Measurements from ENCODE around the gene USPL1. TPM values are rescaled to one million over a fixed set of nuclear protein-coding genes. Genes with fewer than 3 reads are reported as not detected.

USPL1 gene
- polyA plus RNA-seq, 1 donor from 2014 or later = 60.1 TPM

- H3K36me3 ChIP-seq (ENCODE audit: insufficient read depth, low read length) = no peaks in the 10 kb centered on the region
- H3K9ac ChIP-seq (ENCODE audit: low read length) = no peak overlapping the region
- no peak overlapping the region for H3K4me2 ChIP-seq (ENCODE audit: low read length)
- H3K9me2 ChIP-seq (ENCODE audit: insufficient read depth, low read length) = no peaks in the 10 kb centered on the region
- TF ChIP-seq SMC3 (conservative IDR thresholded peaks at IDR 0.05; ENCODE audit: poor library complexity) = no peak
- no peak for TF ChIP-seq EP300 (conservative IDR thresholded peaks at IDR 0.05; ENCODE audit: poor library complexity, severe bottlenecking)
- TF ChIP-seq, protein P1, sequence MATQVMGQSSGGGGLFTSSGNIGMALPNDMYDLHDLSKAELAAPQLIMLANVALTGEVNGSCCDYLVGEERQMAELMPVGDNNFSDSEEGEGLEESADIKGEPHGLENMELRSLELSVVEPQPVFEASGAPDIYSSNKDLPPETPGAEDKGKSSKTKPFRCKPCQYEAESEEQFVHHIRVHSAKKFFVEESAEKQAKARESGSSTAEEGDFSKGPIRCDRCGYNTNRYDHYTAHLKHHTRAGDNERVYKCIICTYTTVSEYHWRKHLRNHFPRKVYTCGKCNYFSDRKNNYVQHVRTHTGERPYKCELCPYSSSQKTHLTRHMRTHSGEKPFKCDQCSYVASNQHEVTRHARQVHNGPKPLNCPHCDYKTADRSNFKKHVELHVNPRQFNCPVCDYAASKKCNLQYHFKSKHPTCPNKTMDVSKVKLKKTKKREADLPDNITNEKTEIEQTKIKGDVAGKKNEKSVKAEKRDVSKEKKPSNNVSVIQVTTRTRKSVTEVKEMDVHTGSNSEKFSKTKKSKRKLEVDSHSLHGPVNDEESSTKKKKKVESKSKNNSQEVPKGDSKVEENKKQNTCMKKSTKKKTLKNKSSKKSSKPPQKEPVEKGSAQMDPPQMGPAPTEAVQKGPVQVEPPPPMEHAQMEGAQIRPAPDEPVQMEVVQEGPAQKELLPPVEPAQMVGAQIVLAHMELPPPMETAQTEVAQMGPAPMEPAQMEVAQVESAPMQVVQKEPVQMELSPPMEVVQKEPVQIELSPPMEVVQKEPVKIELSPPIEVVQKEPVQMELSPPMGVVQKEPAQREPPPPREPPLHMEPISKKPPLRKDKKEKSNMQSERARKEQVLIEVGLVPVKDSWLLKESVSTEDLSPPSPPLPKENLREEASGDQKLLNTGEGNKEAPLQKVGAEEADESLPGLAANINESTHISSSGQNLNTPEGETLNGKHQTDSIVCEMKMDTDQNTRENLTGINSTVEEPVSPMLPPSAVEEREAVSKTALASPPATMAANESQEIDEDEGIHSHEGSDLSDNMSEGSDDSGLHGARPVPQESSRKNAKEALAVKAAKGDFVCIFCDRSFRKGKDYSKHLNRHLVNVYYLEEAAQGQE (IDR thresholded peaks at IDR 0.05; ENCODE audit: borderline replicate concordance) = no peak
- TF ChIP-seq, protein P2, sequence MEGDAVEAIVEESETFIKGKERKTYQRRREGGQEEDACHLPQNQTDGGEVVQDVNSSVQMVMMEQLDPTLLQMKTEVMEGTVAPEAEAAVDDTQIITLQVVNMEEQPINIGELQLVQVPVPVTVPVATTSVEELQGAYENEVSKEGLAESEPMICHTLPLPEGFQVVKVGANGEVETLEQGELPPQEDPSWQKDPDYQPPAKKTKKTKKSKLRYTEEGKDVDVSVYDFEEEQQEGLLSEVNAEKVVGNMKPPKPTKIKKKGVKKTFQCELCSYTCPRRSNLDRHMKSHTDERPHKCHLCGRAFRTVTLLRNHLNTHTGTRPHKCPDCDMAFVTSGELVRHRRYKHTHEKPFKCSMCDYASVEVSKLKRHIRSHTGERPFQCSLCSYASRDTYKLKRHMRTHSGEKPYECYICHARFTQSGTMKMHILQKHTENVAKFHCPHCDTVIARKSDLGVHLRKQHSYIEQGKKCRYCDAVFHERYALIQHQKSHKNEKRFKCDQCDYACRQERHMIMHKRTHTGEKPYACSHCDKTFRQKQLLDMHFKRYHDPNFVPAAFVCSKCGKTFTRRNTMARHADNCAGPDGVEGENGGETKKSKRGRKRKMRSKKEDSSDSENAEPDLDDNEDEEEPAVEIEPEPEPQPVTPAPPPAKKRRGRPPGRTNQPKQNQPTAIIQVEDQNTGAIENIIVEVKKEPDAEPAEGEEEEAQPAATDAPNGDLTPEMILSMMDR (IDR thresholded peaks at IDR 0.05; ENCODE audit: poor library complexity, severe bottlenecking) = no peak
- no peak for TF ChIP-seq MXI1 (conservative IDR thresholded peaks at IDR 0.05; ENCODE audit: poor library complexity, severe bottlenecking)
- TF ChIP-seq POLR2AphosphoS5 (IDR thresholded peaks at IDR 0.05) = no peak
- no peak for TF ChIP-seq RAD21 (conservative IDR thresholded peaks at IDR 0.05)
- no peak for TF ChIP-seq TAF1 (IDR thresholded peaks at IDR 0.05; ENCODE audit: low read depth)
- no peak for TF ChIP-seq EZH2 (IDR thresholded peaks at IDR 0.05; ENCODE audit: borderline replicate concordance, insufficient read depth, low read length, poor library complexity, severe bottlenecking)
- H3K79me2 ChIP-seq (replicated peaks; ENCODE audit: insufficient read depth, low read length) = no peaks in the 10 kb centered on the region
- no peak overlapping the region for H3K4me3 ChIP-seq (ENCODE audit: low read length)
- H3K27me3 ChIP-seq (ENCODE audit: insufficient read depth, low read depth, low read length) = no peaks in the 10 kb centered on the region
- no peak overlapping the region for H3K27ac ChIP-seq (ENCODE audit: low read length)
- H3F3A ChIP-seq (ENCODE audit: insufficient read depth, low read length, poor library complexity, severe bottlenecking) = no peaks in the 10 kb centered on the region
- H4K20me1 ChIP-seq (ENCODE audit: insufficient read depth) = no peaks in the 10 kb centered on the region
- H3K9me3 ChIP-seq (ENCODE audit: low read length) = no peaks in the 10 kb centered on the region
- H2AFZ ChIP-seq (ENCODE audit: low read depth, low read length) = no peak overlapping the region
These were observed 90.8 kb downstream of the USPL1 start for GRCh38 chr13:30708541-30708940.

Small RNAs within 50 kb of the gene (small RNA-seq; reads per million reads assigned to genes)
- gene RF00017 = 0 reads per million in 3 experiments

Other genes with a start within 250 kb of the USPL1 start
- not detected in 2 replicates for gene UBE2L5, start 195.4 kb upstream of the USPL1 start, polyA plus RNA-seq
- 949 and 1,091 TPM in 2 replicates for gene HMGB1, start 152.0 kb upstream of the USPL1 start, polyA plus RNA-seq
- gene ALOX5AP, start 117.6 kb downstream of the USPL1 start, polyA plus RNA-seq = not detected in 2 replicates

All from neural cell (in vitro differentiated cells).